ENCODE results near the gene GALNT10. TPM values are rescaled to one million over a fixed set of nuclear protein-coding genes. Genes with fewer than 3 reads are reported as not detected.

The GALNT10 gene
- total RNA-seq, 1 experiment from 2014 or later, result 22.9 TPM

DNA sequence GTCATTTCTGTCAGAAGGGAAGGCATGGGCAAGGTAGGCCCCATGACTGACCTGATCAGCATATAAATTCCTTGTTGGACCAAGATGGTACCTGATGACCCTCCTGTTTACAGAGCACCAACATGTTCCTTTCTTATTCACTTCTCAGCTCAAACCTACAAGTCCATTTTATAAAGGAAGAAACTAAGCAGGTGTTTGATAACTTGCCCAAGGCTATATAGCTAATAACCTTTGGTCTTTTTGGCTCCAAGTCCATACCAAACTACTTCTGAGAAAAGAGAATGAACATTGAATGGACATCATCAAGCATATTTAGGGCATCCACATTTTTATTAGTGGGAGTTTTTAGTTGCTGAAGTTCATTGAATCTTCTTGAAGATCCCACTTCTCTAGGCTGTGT is 125.2 kb downstream of the GALNT10 start (continued):
- TF ChIP-seq ELF4 (CRISPR knock-in tag; IDR thresholded peaks at IDR 0.05; ENCODE audit: low read depth), result no peak
- no peak for TF ChIP-seq SOX15 (CRISPR knock-in tag; IDR thresholded peaks at IDR 0.05)

DNA sequence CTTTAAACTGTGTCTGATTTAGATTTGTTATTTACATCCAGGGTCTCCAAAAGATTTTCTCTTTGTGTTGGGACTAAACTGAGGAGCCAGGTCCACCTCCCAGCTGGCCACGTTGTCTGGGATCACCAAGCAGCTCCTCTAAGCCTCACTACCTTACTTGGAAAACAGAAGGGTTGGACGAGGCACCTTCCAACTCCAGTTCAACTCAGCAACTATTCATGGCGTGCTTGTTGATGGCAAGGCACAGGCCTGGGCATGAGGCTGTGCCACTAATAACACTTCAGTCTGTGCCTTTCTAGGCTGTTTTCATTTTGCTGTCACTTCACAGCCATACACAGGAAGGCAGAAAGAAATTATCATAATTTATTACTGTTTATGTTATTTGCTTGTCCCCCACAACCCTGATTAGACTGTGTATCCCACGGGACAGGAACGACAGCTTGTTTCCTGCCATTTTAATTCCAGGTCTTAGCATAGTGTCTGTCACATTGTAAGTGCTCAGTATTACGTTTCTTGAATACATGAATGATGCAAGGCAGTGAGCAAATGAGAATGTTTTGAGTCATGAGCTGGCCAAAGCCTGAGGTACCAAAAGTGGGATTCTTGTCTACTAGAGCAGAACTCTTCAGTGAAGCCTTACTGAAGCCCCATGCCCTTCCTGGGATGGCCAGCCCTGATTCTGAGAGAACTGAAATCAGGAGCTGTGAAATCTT is 125.8 kb downstream of the GALNT10 start:
- Mint-ChIP-seq H3K27me3 (ENCODE audit: low read depth) (no peaks in the 10 kb centered on the region), H3K27ac (no peak overlapping the region), H3K36me3 (no peaks in the 10 kb centered on the region), H3K4me1 (peaks cover 3% of the 10 kb centered on the region; the same call in 1 of the 2 replicates), H3K9me3 (no peaks in the 10 kb centered on the region), H3K4me3 (no peak overlapping the region)
- DNase-seq (ENCODE audit: low spot score), result no peak
- POLR2A ChIA-PET, result no interaction called here
- no peak for ATAC-seq
- TF ChIP-seq HMGA2 (CRISPR knock-in tag; IDR thresholded peaks at IDR 0.05) (no peak), IRF2 (CRISPR knock-in tag; IDR thresholded peaks at IDR 0.05; ENCODE audit: borderline replicate concordance, low read depth) (no peak), ZNF219 (CRISPR knock-in tag; IDR thresholded peaks at IDR 0.05; ENCODE audit: borderline replicate concordance) (no peak), KAT7 (CRISPR knock-in tag; IDR thresholded peaks at IDR 0.05; ENCODE audit: borderline replicate concordance) (no peak), GTF2I (CRISPR knock-in tag; conservative IDR thresholded peaks at IDR 0.05) (no peak), SMAD4 (CRISPR knock-in tag; IDR thresholded peaks at IDR 0.05) (no peak), ZBTB21 (CRISPR knock-in tag; IDR thresholded peaks at IDR 0.05; ENCODE audit: borderline replicate concordance) (no peak), MYBL2 (CRISPR knock-in tag; IDR thresholded peaks at IDR 0.05) (no peak), ZNF396 (CRISPR knock-in tag; IDR thresholded peaks at IDR 0.05; ENCODE audit: borderline replicate concordance) (no peak), JAZF1 (CRISPR knock-in tag; IDR thresholded peaks at IDR 0.05) (no peak), PRRX2 (CRISPR knock-in tag; IDR thresholded peaks at IDR 0.05) (no peak), NFATC4 (CRISPR knock-in tag; IDR thresholded peaks at IDR 0.05) (no peak), TCF7 (CRISPR knock-in tag; IDR thresholded peaks at IDR 0.05; ENCODE audit: low read depth) (no peak)
- TF ChIP-seq, protein P1, sequence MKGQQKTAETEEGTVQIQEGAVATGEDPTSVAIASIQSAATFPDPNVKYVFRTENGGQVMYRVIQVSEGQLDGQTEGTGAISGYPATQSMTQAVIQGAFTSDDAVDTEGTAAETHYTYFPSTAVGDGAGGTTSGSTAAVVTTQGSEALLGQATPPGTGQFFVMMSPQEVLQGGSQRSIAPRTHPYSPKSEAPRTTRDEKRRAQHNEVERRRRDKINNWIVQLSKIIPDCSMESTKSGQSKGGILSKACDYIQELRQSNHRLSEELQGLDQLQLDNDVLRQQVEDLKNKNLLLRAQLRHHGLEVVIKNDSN (CRISPR knock-in tag; IDR thresholded peaks at IDR 0.05), result no peak
- TF ChIP-seq, protein P2, sequence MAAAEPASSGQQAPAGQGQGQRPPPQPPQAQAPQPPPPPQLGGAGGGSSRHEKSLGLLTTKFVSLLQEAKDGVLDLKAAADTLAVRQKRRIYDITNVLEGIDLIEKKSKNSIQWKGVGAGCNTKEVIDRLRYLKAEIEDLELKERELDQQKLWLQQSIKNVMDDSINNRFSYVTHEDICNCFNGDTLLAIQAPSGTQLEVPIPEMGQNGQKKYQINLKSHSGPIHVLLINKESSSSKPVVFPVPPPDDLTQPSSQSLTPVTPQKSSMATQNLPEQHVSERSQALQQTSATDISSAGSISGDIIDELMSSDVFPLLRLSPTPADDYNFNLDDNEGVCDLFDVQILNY (CRISPR knock-in tag; IDR thresholded peaks at IDR 0.05), result no peak
- TF ChIP-seq, protein P3, sequence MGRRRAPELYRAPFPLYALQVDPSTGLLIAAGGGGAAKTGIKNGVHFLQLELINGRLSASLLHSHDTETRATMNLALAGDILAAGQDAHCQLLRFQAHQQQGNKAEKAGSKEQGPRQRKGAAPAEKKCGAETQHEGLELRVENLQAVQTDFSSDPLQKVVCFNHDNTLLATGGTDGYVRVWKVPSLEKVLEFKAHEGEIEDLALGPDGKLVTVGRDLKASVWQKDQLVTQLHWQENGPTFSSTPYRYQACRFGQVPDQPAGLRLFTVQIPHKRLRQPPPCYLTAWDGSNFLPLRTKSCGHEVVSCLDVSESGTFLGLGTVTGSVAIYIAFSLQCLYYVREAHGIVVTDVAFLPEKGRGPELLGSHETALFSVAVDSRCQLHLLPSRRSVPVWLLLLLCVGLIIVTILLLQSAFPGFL (CRISPR knock-in tag; IDR thresholded peaks at IDR 0.05; ENCODE audit: borderline replicate concordance), result no peak
- CTCF ChIA-PET, result no interaction called here

DNA sequence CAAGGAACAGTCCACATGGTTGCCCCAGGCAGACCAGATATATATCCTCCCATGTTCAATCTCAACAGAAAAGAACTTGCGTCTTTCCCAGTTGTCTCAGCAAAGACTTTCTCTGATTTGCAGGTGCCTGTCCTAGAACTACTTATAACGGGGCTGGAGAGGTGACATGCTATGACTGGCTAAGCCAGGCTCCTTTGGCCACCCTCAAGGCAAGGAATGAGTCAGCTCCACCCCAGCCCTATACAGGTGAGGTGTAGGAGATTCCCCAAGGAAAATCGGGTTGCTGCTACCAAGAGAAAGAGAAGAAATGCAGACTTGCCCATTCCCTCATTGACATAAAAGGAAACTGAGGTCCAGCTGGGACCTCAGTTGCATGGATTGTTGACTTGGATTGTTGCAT is 127.4 kb downstream of the GALNT10 start:
- no peak for TF ChIP-seq MXD4 (CRISPR knock-in tag; IDR thresholded peaks at IDR 0.05; ENCODE audit: borderline replicate concordance)
- TF ChIP-seq RORB (CRISPR knock-in tag; IDR thresholded peaks at IDR 0.05), result no peak
- TF ChIP-seq, protein P3 (CRISPR knock-in tag; IDR thresholded peaks at IDR 0.05; ENCODE audit: borderline replicate concordance), result no peak
- TF ChIP-seq, protein P4, sequence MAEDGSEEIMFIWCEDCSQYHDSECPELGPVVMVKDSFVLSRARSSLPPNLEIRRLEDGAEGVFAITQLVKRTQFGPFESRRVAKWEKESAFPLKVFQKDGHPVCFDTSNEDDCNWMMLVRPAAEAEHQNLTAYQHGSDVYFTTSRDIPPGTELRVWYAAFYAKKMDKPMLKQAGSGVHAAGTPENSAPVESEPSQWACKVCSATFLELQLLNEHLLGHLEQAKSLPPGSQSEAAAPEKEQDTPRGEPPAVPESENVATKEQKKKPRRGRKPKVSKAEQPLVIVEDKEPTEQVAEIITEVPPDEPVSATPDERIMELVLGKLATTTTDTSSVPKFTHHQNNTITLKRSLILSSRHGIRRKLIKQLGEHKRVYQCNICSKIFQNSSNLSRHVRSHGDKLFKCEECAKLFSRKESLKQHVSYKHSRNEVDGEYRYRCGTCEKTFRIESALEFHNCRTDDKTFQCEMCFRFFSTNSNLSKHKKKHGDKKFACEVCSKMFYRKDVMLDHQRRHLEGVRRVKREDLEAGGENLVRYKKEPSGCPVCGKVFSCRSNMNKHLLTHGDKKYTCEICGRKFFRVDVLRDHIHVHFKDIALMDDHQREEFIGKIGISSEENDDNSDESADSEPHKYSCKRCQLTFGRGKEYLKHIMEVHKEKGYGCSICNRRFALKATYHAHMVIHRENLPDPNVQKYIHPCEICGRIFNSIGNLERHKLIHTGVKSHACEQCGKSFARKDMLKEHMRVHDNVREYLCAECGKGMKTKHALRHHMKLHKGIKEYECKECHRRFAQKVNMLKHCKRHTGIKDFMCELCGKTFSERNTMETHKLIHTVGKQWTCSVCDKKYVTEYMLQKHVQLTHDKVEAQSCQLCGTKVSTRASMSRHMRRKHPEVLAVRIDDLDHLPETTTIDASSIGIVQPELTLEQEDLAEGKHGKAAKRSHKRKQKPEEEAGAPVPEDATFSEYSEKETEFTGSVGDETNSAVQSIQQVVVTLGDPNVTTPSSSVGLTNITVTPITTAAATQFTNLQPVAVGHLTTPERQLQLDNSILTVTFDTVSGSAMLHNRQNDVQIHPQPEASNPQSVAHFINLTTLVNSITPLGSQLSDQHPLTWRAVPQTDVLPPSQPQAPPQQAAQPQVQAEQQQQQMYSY (CRISPR knock-in tag; IDR thresholded peaks at IDR 0.05), result no peak
- TF ChIP-seq, protein P5, sequence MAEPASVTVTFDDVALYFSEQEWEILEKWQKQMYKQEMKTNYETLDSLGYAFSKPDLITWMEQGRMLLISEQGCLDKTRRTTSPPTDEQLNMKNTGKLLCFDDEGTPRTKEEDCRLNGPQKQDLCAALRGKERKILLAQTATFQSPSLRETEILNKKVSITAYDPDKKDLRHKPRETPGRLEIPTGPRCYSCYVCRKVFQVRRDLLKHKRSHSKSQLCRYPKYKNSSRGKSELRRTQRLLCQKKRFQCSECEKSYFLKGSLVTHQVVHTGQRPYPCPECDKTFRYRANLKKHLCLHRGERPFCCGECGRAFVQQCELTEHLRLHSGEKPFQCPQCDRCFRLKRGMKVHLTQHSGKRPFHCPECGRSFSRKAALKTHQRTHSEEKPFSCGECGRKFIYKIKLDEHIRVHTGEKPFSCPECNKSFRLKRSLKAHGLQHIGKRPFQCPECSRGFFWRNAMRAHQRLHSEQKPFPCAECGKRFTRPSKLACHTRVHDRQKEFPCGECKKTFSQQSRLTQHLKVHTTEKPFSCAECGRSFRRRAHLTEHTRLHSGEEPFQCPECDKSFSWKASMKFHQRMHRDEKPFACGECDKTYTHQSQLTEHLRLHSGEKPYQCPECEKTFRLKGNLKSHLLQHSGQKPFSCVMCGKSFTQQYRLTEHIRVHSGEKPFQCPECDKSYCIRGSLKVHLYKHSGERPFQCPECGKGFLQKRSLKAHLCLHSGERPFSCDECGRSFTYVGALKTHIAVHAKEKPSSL (CRISPR knock-in tag; conservative IDR thresholded peaks at IDR 0.05), result no peak

More for the DNA sequence above, 127.4 kb downstream of the GALNT10 start:
- H3K27me3 Mint-ChIP-seq (ENCODE audit: low read depth), result no peaks in the 10 kb centered on the region
- no peak overlapping the region for H3K4me3 Mint-ChIP-seq
- H3K27ac Mint-ChIP-seq, result no peak overlapping the region
- H3K9me3 Mint-ChIP-seq, result no peaks in the 10 kb centered on the region
- CTCF ChIA-PET, result no interaction called here
- no peaks in the 10 kb centered on the region for H3K36me3 Mint-ChIP-seq
- H3K4me1 Mint-ChIP-seq, result peaks cover 3% of the 10 kb centered on the region
- ATAC-seq, result no peak
- POLR2A ChIA-PET, result no interaction called here
- DNase-seq (ENCODE audit: low spot score), result no peak

Measured in WTC11 (cell line).